Glutamatergic neuron (in vitro differentiated cells): ENCODE measurements around the gene HHIPL1. TPM values are rescaled to one million over a fixed set of nuclear protein-coding genes. Genes with fewer than 3 reads are reported as not detected.

Experiments
- DNase-seq: peaks from one replicate; pipeline ENCODE4 v3.0.0; 2022
- H3K27ac Mint-ChIP-seq: one replicate; pipeline ENCODE4 v1.8.0; 2020; ENCODE audit warnings: mild to moderate bottlenecking, mixed read lengths, inconsistent platforms; ENCODE audit not compliant: unreplicated experiment
- H3K27me3 Mint-ChIP-seq: one replicate; pipeline ENCODE4 v1.8.0; 2020; ENCODE audit warnings: mild to moderate bottlenecking, moderate library complexity, mixed read lengths, inconsistent platforms; ENCODE audit not compliant: unreplicated experiment
- H3K36me3 Mint-ChIP-seq: one replicate; pipeline ENCODE4 v1.8.0; 2020; ENCODE audit warnings: mild to moderate bottlenecking, mixed read lengths, inconsistent platforms; ENCODE audit not compliant: unreplicated experiment
- H3K4me1 Mint-ChIP-seq: one replicate; pipeline ENCODE4 v1.8.0; 2020; ENCODE audit warnings: mild to moderate bottlenecking, low read depth, mixed read lengths, inconsistent platforms; ENCODE audit not compliant: unreplicated experiment
- H3K4me3 Mint-ChIP-seq: one replicate; pipeline ENCODE4 v1.8.0; 2020; ENCODE audit warnings: mild to moderate bottlenecking, mixed read lengths, inconsistent platforms; ENCODE audit not compliant: unreplicated experiment
- H3K9me3 Mint-ChIP-seq: one replicate; pipeline ENCODE4 v1.8.0; 2020; ENCODE audit warnings: mild to moderate bottlenecking, moderate library complexity, mixed read lengths, inconsistent platforms; ENCODE audit not compliant: unreplicated experiment
- CTCF ChIP-seq: fragments of 200-600 bp; sonication (generic); IDR thresholded peaks from one replicate; pipeline ENCODE4 v1.5.0; 2021; ENCODE audit not compliant: partially characterized antibody, unreplicated experiment
- total RNA-seq: library from RNA; stranded (reverse); fragmentation: NEBNext Ultra II Directional; extraction: Animal tissue kit (Norgen Biotek cat#: 25700); gene quantifications from one replicate; pipeline ENCODE4 v1.2.1, GENCODE V29; 2021; ENCODE audit not compliant: unreplicated experiment

HHIPL1 gene
- total RNA-seq, 1 donor from 2014 or later: 0.47 TPM

- H3K4me1 Mint-ChIP-seq: peaks cover 9% of the 10 kb centered on the region
- H3K9me3 Mint-ChIP-seq: peaks cover 10% of the 10 kb centered on the region
- no peak overlapping the region for H3K4me3 Mint-ChIP-seq
- peaks cover 1% of the 10 kb centered on the region for H3K27me3 Mint-ChIP-seq
- H3K27ac Mint-ChIP-seq: no peak overlapping the region
- H3K36me3 Mint-ChIP-seq: peaks cover 5% of the 10 kb centered on the region
- no peak for DNase-seq
- no peak for TF ChIP-seq CTCF
Observed at GRCh38 chr14:99713972-99714371, 69.0 kb downstream of the HHIPL1 start.

GRCh38 chr14:99715266-99716000 lies 70.5 kb downstream of the HHIPL1 start:
- no peak for DNase-seq
- peaks cover 5% of the 10 kb centered on the region for H3K36me3 Mint-ChIP-seq
- H3K27ac Mint-ChIP-seq: no peak overlapping the region

GRCh38 chr14:99716091-99716849 lies 71.3 kb downstream of the HHIPL1 start:
- peaks cover 5% of the 10 kb centered on the region for H3K36me3 Mint-ChIP-seq
- H3K4me1 Mint-ChIP-seq: peaks cover 9% of the 10 kb centered on the region
- DNase-seq: no peak
- H3K9me3 Mint-ChIP-seq: peaks cover 12% of the 10 kb centered on the region
- peaks cover 1% of the 10 kb centered on the region for H3K27me3 Mint-ChIP-seq
- TF ChIP-seq CTCF: no peak
- H3K4me3 Mint-ChIP-seq: no peak overlapping the region
- H3K27ac Mint-ChIP-seq: no peak overlapping the region

More at GRCh38 chr14:99715266-99716000, 70.5 kb downstream of the HHIPL1 start:
- TF ChIP-seq CTCF: no peak
- peaks cover 12% of the 10 kb centered on the region for H3K9me3 Mint-ChIP-seq
- peaks cover 1% of the 10 kb centered on the region for H3K27me3 Mint-ChIP-seq
- H3K4me3 Mint-ChIP-seq: no peak overlapping the region
- peaks cover 9% of the 10 kb centered on the region for H3K4me1 Mint-ChIP-seq

- no peak for TF ChIP-seq CTCF
- peaks cover 9% of the 10 kb centered on the region for H3K4me1 Mint-ChIP-seq
- peaks cover 12% of the 10 kb centered on the region for H3K9me3 Mint-ChIP-seq
- no peak overlapping the region for H3K27ac Mint-ChIP-seq
- H3K36me3 Mint-ChIP-seq: peaks cover 5% of the 10 kb centered on the region
- H3K27me3 Mint-ChIP-seq: peaks cover 1% of the 10 kb centered on the region
- no peak for DNase-seq
- no peak overlapping the region for H3K4me3 Mint-ChIP-seq
Observed at GRCh38 chr14:99716850-99717681, 72.1 kb downstream of the HHIPL1 start.
